IMR-90 (cell line): ENCODE results near the gene CMKLR1. TPM values are rescaled to one million over a fixed set of nuclear protein-coding genes. Genes with fewer than 3 reads are reported as not detected.
A peak's percentile ranks its signal among the peaks of the same experiment; 100 is the strongest.

Experiments used
- ATAC-seq: fragments of 200-7000 bp; cut with Tn5 transposase; 2 replicates; pipeline ENCODE4 v1.9.1; 2020; ENCODE audit warnings: low read depth, mild to moderate bottlenecking, moderate library complexity
- BruUV-seq: library from RNA; stranded (reverse); fragments of 400-500 nt; replicated peaks from 2 replicates; lab custom pipeline; 2021; lab: Mats Ljungman, UMichigan
- CTCF ChIA-PET: fragments of 300-600 bp; formaldehyde crosslinking; extraction: SDS; loops from one replicate; lab custom pipeline; 2021; ENCODE audit warnings: antibody characterized with exemption; lab: Yijun Ruan, JAX
- POLR2A ChIA-PET: fragments of 300-600 bp; sonication (Branson Sonifier 250); formaldehyde crosslinking; loops from one replicate; lab custom pipeline; 2022; ENCODE audit warnings: antibody characterized with exemption; ENCODE audit not compliant: unreplicated experiment; lab: Charles Lee
- DNase-seq: peaks from one replicate; pipeline ENCODE4 v3.0.0; 2013
- H2AFZ ChIP-seq: replicated peaks from 2 replicates; pipeline ENCODE3; 2013; ENCODE audit warnings: low read length, mild to moderate bottlenecking; ENCODE audit not compliant: poor library complexity
- H2AK5ac ChIP-seq: 2 replicates; pipeline ENCODE4 v1.6.1; 2013; ENCODE audit warnings: low read depth, low read length, inconsistent platforms
- H2AK9ac ChIP-seq: replicated peaks from 2 replicates; pipeline ENCODE3; 2013; ENCODE audit warnings: mild to moderate bottlenecking, low read depth, low read length, moderate library complexity; ENCODE audit not compliant: poor library complexity
- H2BK120ac ChIP-seq: 2 replicates; pipeline ENCODE4 v1.6.1; 2013; ENCODE audit warnings: low read depth, low read length, inconsistent platforms
- H2BK15ac ChIP-seq: 3 replicates; pipeline ENCODE4 v1.6.1; 2013; ENCODE audit warnings: low read depth, low read length, inconsistent platforms
- H2BK20ac ChIP-seq: 2 replicates; pipeline ENCODE4 v1.6.1; 2013; ENCODE audit warnings: low read depth, mild to moderate bottlenecking, inconsistent platforms, low read length, moderate library complexity
- H2BK5ac ChIP-seq: 2 replicates; pipeline ENCODE4 v1.6.1; 2013; ENCODE audit warnings: mild to moderate bottlenecking, low read depth, low read length, inconsistent platforms; ENCODE audit not compliant: poor library complexity, severe bottlenecking
- H3K14ac ChIP-seq: replicated peaks from 2 replicates; pipeline ENCODE4 v1.6.1; 2013; ENCODE audit warnings: low read depth, low read length, inconsistent platforms
- H3K18ac ChIP-seq: 2 replicates; pipeline ENCODE4 v1.6.1; 2013; ENCODE audit warnings: low read depth, low read length, control low read depth
- H3K23ac ChIP-seq: 2 replicates; pipeline ENCODE4 v1.6.1; 2013; ENCODE audit warnings: low read depth, low read length, inconsistent platforms
- H3K27ac ChIP-seq: 2 replicates; pipeline ENCODE4 v1.5.1; 2013; ENCODE audit warnings: mild to moderate bottlenecking, control low read depth, low read length; ENCODE audit not compliant: insufficient read depth
- H3K27me3 ChIP-seq: 2 replicates; pipeline ENCODE4 v1.6.1; 2013; ENCODE audit warnings: low read length; ENCODE audit not compliant: control insufficient read depth, insufficient read depth
- H3K36me3 ChIP-seq: 2 replicates; pipeline ENCODE4 v1.6.1; 2013; ENCODE audit warnings: low read length, mixed read lengths; ENCODE audit not compliant: control insufficient read depth, insufficient read depth
- H3K4ac ChIP-seq: 2 replicates; pipeline ENCODE4 v1.6.1; 2013; ENCODE audit warnings: low read depth, low read length, inconsistent platforms
- H3K4me1 ChIP-seq: 2 replicates; pipeline ENCODE4 v1.6.1; 2013; ENCODE audit warnings: low read length, mixed read lengths; ENCODE audit not compliant: control insufficient read depth, insufficient read depth
- H3K4me2 ChIP-seq: 2 replicates; pipeline ENCODE4 v1.6.1; 2013; ENCODE audit warnings: low read depth, mild to moderate bottlenecking, control low read depth, low read length, moderate library complexity
- H3K4me3 ChIP-seq: 2 replicates; pipeline ENCODE4 v1.5.1; 2013; ENCODE audit warnings: low read depth, mild to moderate bottlenecking, control low read depth, low read length, moderate library complexity; ENCODE audit not compliant: insufficient read depth
- H3K56ac ChIP-seq: 2 replicates; pipeline ENCODE4 v1.6.1; 2013; ENCODE audit warnings: low read length, inconsistent platforms; ENCODE audit not compliant: insufficient read depth; ENCODE audit errors: extremely low read depth
- H3K79me1 ChIP-seq, 2 experiments: 2 replicates each; pipeline ENCODE4 v1.6.1; 2013; ENCODE audit warnings: low read length in 2 of 2, inconsistent platforms in 1 of 2, low read depth in 1 of 2
- H3K9ac ChIP-seq: 2 replicates; pipeline ENCODE4 v1.6.1; 2013; ENCODE audit warnings: low read depth, low read length, control low read depth
- H3K9me1 ChIP-seq: 2 replicates; pipeline ENCODE4 v1.6.1; 2013; ENCODE audit warnings: low read length, inconsistent platforms; ENCODE audit not compliant: insufficient read depth
- H3K9me3 ChIP-seq: 2 replicates; pipeline ENCODE4 v1.6.1; 2013; ENCODE audit warnings: low read length; ENCODE audit not compliant: control insufficient read depth, insufficient read depth
- H4K20me1 ChIP-seq: 2 replicates; pipeline ENCODE4 v1.6.1; 2013; ENCODE audit warnings: low read length, inconsistent platforms; ENCODE audit not compliant: insufficient read depth
- H4K5ac ChIP-seq: 2 replicates; pipeline ENCODE4 v1.6.1; 2013; ENCODE audit warnings: mild to moderate bottlenecking, low read depth, low read length, control low read depth
- H4K8ac ChIP-seq, 2 experiments: 2 replicates each; pipeline ENCODE4 v1.6.1; 2013; ENCODE audit warnings: low read depth in 2 of 2, low read length in 2 of 2, control low read depth in 1 of 2, inconsistent platforms in 1 of 2
- H4K91ac ChIP-seq: 2 replicates; pipeline ENCODE4 v1.6.1; 2013; ENCODE audit warnings: low read depth, low read length, inconsistent platforms; ENCODE audit not compliant: insufficient read depth
- BHLHE40 ChIP-seq: fragments of 150-350 bp; IDR thresholded peaks from 2 replicates; pipeline ENCODE4 v1.6.1; 2016; ENCODE audit warnings: mild to moderate bottlenecking, low read depth, low read length
- CEBPB ChIP-seq: IDR thresholded peaks from 2 replicates; pipeline ENCODE4 v1.6.1; 2012; ENCODE audit warnings: low read depth, low read length, improper control_type of control experiment
- FOS ChIP-seq: fragments of 150-350 bp; IDR thresholded peaks from 2 replicates; pipeline ENCODE4 v1.6.1; 2016; ENCODE audit warnings: low read depth, low read length
- WGBS, 2 experiments: methylation state at CpG; one replicate each; pipeline versions ENCODE4 v1.1.5 to v1.1.7; 2013; ENCODE audit warnings: missing lambda C conversion rate in 2 of 2; ENCODE audit not compliant: insufficient read length in 1 of 2; ENCODE audit errors: extremely low coverage in 2 of 2; 5-methylcytosine and 5-hydroxymethylcytosine counted together
- dilution Hi-C: fragments of 300-500 bp; cut with HindIII; formaldehyde crosslinking; loops from one replicate; pipeline ENCODE4 v1.14.3; 2018; ENCODE audit warnings: low sequenced_read_pairs; ENCODE audit not compliant: unreplicated experiment
- in situ Hi-C: fragments of 300-500 bp; cut with MboI; formaldehyde crosslinking; loops from 3 replicates; pipeline ENCODE4 v1.14.3; 2019; ENCODE audit warnings: low sequenced_read_pairs, inconsistent platforms, mixed read lengths
- intact Hi-C: fragments of 100-400 bp; cut with micrococcal nuclease; formaldehyde crosslinking; loops from 2 replicates; pipeline ENCODE4 v1.10.0; 2022
- polyA plus RNA-seq, 3 experiments: library from polyadenylated mRNA; depleted of rRNA; stranded (reverse); fragments of >200 nt; gene quantifications; 2 replicates each; pipeline ENCODE4 v1.2.3, GENCODE V29; 2012; ENCODE audit warnings: low replicate concordance in 1 of 3
- total RNA-seq: library from RNA; depleted of rRNA; stranded (reverse); fragments of >200 nt; gene quantifications from 2 replicates; pipeline ENCODE4 v1.2.3, GENCODE V29; 2012

Gene CMKLR1
- total and polyA plus RNA-seq, 2 of the 4 experiments (the other 2 are of a cell fraction): not detected

- Histone ChIP-seq H3K27me3 (no peaks in the 10 kb centered on the region), H3K79me1 (no peaks in the 10 kb centered on the region), H3K23ac (no peak overlapping the region), H4K5ac (no peak overlapping the region), H2BK20ac (no peak overlapping the region), H2AK5ac (no peak overlapping the region), H2BK120ac (no peak overlapping the region), H3K27ac (no peak overlapping the region), H2BK15ac (no peak overlapping the region), H4K20me1 (no peaks in the 10 kb centered on the region), H4K8ac (no peak overlapping the region), H2AK9ac (no peak overlapping the region), H3K4ac (no peak overlapping the region), H3K14ac (no peak overlapping the region), H3K9me1 (no peaks in the 10 kb centered on the region), H3K4me2 (no peak overlapping the region), H3K36me3 (no peaks in the 10 kb centered on the region), H3K4me3 (no peak overlapping the region), H2BK5ac (no peak overlapping the region), H3K9ac (no peak overlapping the region), H3K9me3 (peaks cover 3% of the 10 kb centered on the region; the same call in 1 of the 2 replicates), H4K91ac (no peak overlapping the region), H3K4me1 (no peaks in the 10 kb centered on the region), H3K56ac (no peak overlapping the region), H3K18ac (no peak overlapping the region), H2AFZ (no peak overlapping the region)
- ChIA-PET CTCF (no interaction called here), POLR2A (no interaction called here)
- 11% methylated on average over 3 of the region's 6 CpGs; no CpG with 5 or more reads in 1 of the 2 experiments for WGBS, 2 experiments
- BruUV-seq: no TSS peak
- in situ Hi-C loops: no loop called here
- intact Hi-C loops: no loop called here
- ATAC-seq: peak; percentile 44; the same call in 1 of the 2 replicates
- peak; percentile 47 for DNase-seq
- TF ChIP-seq FOS (no peak), BHLHE40 (no peak), CEBPB (peak; percentile 63)
- dilution Hi-C loops: no loop called here
Measured at GRCh38 chr12:108371801-108372344, 32.8 kb upstream of the CMKLR1 start.
